Neural progenitor cell (in vitro differentiated cells): ENCODE data around the gene BHLHE40. TPM values are rescaled to one million over a fixed set of nuclear protein-coding genes. Genes with fewer than 3 reads are reported as not detected.

Experiments
- DNase-seq: peaks from one replicate; pipeline ENCODE4 v3.0.0-alpha.2; 2016; ENCODE audit warnings: low spot score
- H2AFZ ChIP-seq: fragments of 200-600 bp; sonication (generic); replicated peaks from 2 replicates; pipeline ENCODE4 v1.6.1; 2016; ENCODE audit warnings: antibody characterized with exemption
- H3F3A ChIP-seq: fragments of 200-600 bp; sonication (generic); 2 replicates; pipeline ENCODE4 v1.6.1; 2016; ENCODE audit warnings: antibody characterized with exemption, low read depth
- H3K27ac ChIP-seq: fragments of 200-600 bp; sonication (generic); 2 replicates; pipeline ENCODE4 v1.5.1; 2016; ENCODE audit warnings: mild to moderate bottlenecking
- H3K27me3 ChIP-seq: fragments of 200-600 bp; sonication (generic); 2 replicates; pipeline ENCODE4 v1.6.1; 2016; ENCODE audit warnings: mild to moderate bottlenecking, moderate library complexity
- H3K36me3 ChIP-seq: fragments of 200-600 bp; sonication (generic); 2 replicates; pipeline ENCODE4 v1.5.1; 2016
- H3K4me1 ChIP-seq: fragments of 200-600 bp; sonication (generic); 2 replicates; pipeline ENCODE4 v1.6.1; 2016; ENCODE audit warnings: mixed run types
- H3K4me2 ChIP-seq: fragments of 200-600 bp; sonication (generic); 2 replicates; pipeline ENCODE4 v1.6.1; 2016
- H3K4me3 ChIP-seq: fragments of 200-600 bp; sonication (generic); 2 replicates; pipeline ENCODE4 v1.5.1; 2016
- H3K79me2 ChIP-seq: fragments of 200-600 bp; sonication (generic); 2 replicates; pipeline ENCODE4 v1.6.1; 2016; ENCODE audit warnings: low read depth
- H3K9ac ChIP-seq: fragments of 200-600 bp; sonication (generic); 2 replicates; pipeline ENCODE4 v1.6.1; 2016
- H3K9me3 ChIP-seq: fragments of 200-600 bp; sonication (generic); 2 replicates; pipeline ENCODE4 v1.5.1; 2016; ENCODE audit warnings: low read depth
- H4K20me1 ChIP-seq: fragments of 200-600 bp; sonication (generic); 2 replicates; pipeline ENCODE4 v1.6.1; 2016; ENCODE audit warnings: low read depth
- H3K27ac Mint-ChIP-seq: 3 replicates; pipeline ENCODE4 v1.8.0; 2021; ENCODE audit warnings: mixed read lengths
- H3K27me3 Mint-ChIP-seq: 2 replicates; pipeline ENCODE4 v1.8.0; 2022; ENCODE audit warnings: low read depth, mild to moderate bottlenecking, inconsistent platforms, moderate library complexity, mixed read lengths; ENCODE audit not compliant: insufficient read depth
- H3K36me3 Mint-ChIP-seq: 3 replicates; pipeline ENCODE4 v1.8.0; 2021; ENCODE audit warnings: mixed read lengths
- H3K4me1 Mint-ChIP-seq: 3 replicates; pipeline ENCODE4 v1.8.0; 2021; ENCODE audit warnings: mixed read lengths
- H3K4me3 Mint-ChIP-seq: 3 replicates; pipeline ENCODE4 v1.8.0; 2021; ENCODE audit warnings: mild to moderate bottlenecking, moderate library complexity, mixed read lengths
- H3K9me3 Mint-ChIP-seq: 3 replicates; pipeline ENCODE4 v1.8.0; 2020; ENCODE audit warnings: mixed read lengths
- EZH2 ChIP-seq: fragments of 200-600 bp; sonication (generic); IDR thresholded peaks from 2 replicates; pipeline ENCODE4 v1.6.1; 2017; ENCODE audit warnings: antibody characterized with exemption, mild to moderate bottlenecking, moderate library complexity
- EZH2phosphoT487 ChIP-seq: fragments of 200-600 bp; sonication (generic); IDR thresholded peaks from 2 replicates; pipeline ENCODE4 v1.6.1; 2017; ENCODE audit warnings: antibody characterized with exemption
- total RNA-seq: library from RNA; depleted of rRNA; stranded (reverse); fragments of >200 nt; gene quantifications from 2 replicates; pipeline ENCODE4 v1.2.3, GENCODE V29; 2015; ENCODE audit warnings: low replicate concordance
- TF ChIP-seq, protein P1 (sequence below): fragments of 200-600 bp; sonication (generic); IDR thresholded peaks from 2 replicates; pipeline ENCODE4 v1.5.1; 2017; ENCODE audit warnings: antibody characterized with exemption, mild to moderate bottlenecking

Gene BHLHE40
- total RNA-seq, 1 donor from 2014 or later, result 0.34 TPM

DNA sequence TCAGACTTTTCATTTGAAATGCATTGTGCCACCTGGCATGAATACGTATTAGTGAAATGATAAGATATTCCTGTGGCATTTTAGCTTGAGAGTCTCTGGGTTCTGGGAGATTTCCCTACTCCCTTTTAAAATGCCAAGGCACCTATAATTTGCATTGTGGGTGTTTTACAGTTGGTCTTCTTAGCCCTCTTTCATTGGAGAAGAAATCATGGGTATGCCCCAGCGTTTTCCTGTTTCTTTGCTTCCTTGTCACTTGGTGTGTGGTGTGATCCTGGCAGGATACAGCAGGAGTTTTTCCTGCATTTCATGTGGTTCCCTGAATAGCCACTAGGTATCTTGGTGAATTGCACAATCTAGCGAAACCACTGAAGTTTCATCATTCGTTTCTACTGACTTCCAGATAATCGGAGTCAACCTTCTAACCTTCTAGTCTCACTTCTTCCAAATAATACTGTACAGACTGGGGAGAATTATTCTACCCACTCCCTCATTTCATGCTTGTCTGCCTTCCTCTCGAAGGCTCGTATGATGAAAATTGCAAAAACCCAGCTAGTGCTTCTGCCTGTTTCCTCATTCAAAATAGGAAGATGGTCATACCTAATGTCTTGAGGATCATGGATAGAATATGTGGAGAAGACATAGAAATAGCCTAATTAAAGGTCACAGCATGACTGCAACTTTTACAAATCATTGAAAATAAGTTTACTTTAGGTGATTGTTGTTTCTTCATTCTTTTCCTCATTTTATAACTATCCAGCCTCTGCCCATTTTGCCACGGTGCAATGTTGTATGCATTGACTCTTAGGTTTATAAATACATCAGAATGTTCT is 2.6 kb downstream of the BHLHE40 start:
- Mint-ChIP-seq H3K36me3 (peaks cover 11% of the 10 kb centered on the region), H3K4me3 (peak overlapping the region; percentile 66), H3K9me3 (no peaks in the 10 kb centered on the region), H3K4me1 (peaks cover 54% of the 10 kb centered on the region), H3K27ac (no peak overlapping the region), H3K27me3 (peaks cover 22% of the 10 kb centered on the region)
- TF ChIP-seq, protein P1, sequence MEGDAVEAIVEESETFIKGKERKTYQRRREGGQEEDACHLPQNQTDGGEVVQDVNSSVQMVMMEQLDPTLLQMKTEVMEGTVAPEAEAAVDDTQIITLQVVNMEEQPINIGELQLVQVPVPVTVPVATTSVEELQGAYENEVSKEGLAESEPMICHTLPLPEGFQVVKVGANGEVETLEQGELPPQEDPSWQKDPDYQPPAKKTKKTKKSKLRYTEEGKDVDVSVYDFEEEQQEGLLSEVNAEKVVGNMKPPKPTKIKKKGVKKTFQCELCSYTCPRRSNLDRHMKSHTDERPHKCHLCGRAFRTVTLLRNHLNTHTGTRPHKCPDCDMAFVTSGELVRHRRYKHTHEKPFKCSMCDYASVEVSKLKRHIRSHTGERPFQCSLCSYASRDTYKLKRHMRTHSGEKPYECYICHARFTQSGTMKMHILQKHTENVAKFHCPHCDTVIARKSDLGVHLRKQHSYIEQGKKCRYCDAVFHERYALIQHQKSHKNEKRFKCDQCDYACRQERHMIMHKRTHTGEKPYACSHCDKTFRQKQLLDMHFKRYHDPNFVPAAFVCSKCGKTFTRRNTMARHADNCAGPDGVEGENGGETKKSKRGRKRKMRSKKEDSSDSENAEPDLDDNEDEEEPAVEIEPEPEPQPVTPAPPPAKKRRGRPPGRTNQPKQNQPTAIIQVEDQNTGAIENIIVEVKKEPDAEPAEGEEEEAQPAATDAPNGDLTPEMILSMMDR, result peak; percentile 34
- TF ChIP-seq EZH2phosphoT487 (no peak), EZH2 (no peak)
- peaks cover 26% of the 10 kb centered on the region for H3F3A ChIP-seq
- H2AFZ ChIP-seq, result no peak overlapping the region
- H3K27me3 ChIP-seq, result peaks cover 100% of the 10 kb centered on the region
- no peak for DNase-seq
- peaks cover 12% of the 10 kb centered on the region for H3K4me1 ChIP-seq
- H4K20me1 ChIP-seq, result peaks cover 16% of the 10 kb centered on the region
- H3K27ac ChIP-seq, result no peak overlapping the region
- H3K9ac ChIP-seq, result no peak overlapping the region
- no peak overlapping the region for H3K4me3 ChIP-seq
- no peak overlapping the region for H3K4me2 ChIP-seq
- no peaks in the 10 kb centered on the region for H3K79me2 ChIP-seq
- no peaks in the 10 kb centered on the region for H3K36me3 ChIP-seq
- H3K9me3 ChIP-seq, result no peaks in the 10 kb centered on the region

DNA sequence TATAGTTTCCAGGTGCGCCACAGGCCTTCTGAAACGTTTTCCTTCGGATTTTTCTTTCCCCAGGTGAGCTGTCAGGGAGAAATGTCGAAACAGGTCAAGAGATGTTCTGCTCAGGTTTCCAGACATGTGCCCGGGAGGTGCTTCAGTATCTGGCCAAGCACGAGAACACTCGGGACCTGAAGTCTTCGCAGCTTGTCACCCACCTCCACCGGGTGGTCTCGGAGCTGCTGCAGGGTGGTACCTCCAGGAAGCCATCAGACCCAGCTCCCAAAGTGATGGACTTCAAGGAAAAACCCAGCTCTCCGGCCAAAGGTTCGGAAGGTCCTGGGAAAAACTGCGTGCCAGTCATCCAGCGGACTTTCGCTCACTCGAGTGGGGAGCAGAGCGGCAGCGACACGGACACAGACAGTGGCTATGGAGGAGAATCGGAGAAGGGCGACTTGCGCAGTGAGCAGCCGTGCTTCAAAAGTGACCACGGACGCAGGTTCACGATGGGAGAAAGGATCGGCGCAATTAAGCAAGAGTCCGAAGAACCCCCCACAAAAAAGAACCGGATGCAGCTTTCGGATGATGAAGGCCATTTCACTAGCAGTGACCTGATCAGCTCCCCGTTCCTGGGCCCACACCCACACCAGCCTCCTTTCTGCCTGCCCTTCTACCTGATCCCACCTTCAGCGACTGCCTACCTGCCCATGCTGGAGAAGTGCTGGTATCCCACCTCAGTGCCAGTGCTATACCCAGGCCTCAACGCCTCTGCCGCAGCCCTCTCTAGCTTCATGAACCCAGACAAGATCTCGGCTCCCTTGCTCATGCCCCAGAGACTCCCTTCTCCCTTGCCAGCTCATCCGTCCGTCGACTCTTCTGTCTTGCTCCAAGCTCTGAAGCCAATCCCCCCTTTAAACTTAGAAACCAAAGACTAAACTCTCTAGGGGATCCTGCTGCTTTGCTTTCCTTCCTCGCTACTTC is 3.8 kb downstream of the BHLHE40 start:
- no peaks in the 10 kb centered on the region for H3K36me3 ChIP-seq
- Mint-ChIP-seq H3K27me3 (peaks cover 13% of the 10 kb centered on the region), H3K27ac (no peak overlapping the region), H3K9me3 (no peaks in the 10 kb centered on the region), H3K4me1 (peaks cover 47% of the 10 kb centered on the region), H3K4me3 (peak overlapping the region; percentile 60), H3K36me3 (peaks cover 11% of the 10 kb centered on the region)
- TF ChIP-seq, protein P1, result no peak
- TF ChIP-seq EZH2phosphoT487 (no peak), EZH2 (no peak)
- H3K4me2 ChIP-seq, result no peak overlapping the region
- H3K79me2 ChIP-seq, result no peaks in the 10 kb centered on the region
- no peaks in the 10 kb centered on the region for H3K9me3 ChIP-seq
- H3F3A ChIP-seq, result peaks cover 27% of the 10 kb centered on the region
- H3K27ac ChIP-seq, result no peak overlapping the region
- H3K4me1 ChIP-seq, result peaks cover 6% of the 10 kb centered on the region
- H3K9ac ChIP-seq, result no peak overlapping the region
- peaks cover 98% of the 10 kb centered on the region for H3K27me3 ChIP-seq
- H3K4me3 ChIP-seq, result no peak overlapping the region
- DNase-seq, result no peak
- H4K20me1 ChIP-seq, result peaks cover 11% of the 10 kb centered on the region
- H2AFZ ChIP-seq, result no peak overlapping the region

GRCh38 chr3:4983739-4984510 is 4.7 kb downstream of the BHLHE40 start:
- H3K27me3 Mint-ChIP-seq, result peaks cover 13% of the 10 kb centered on the region
- H3K27me3 ChIP-seq, result peaks cover 89% of the 10 kb centered on the region

More at GRCh38 chr3:4983739-4984510, 4.7 kb downstream of the BHLHE40 start:
- peaks cover 26% of the 10 kb centered on the region for H3F3A ChIP-seq
- no peaks in the 10 kb centered on the region for H3K36me3 ChIP-seq
- H3K4me3 ChIP-seq, result no peak overlapping the region
- H3K27ac ChIP-seq, result no peak overlapping the region
- no peak overlapping the region for H3K9ac ChIP-seq
- H4K20me1 ChIP-seq, result peaks cover 10% of the 10 kb centered on the region
- H3K4me2 ChIP-seq, result no peak overlapping the region
- TF ChIP-seq EZH2phosphoT487 (no peak), EZH2 (no peak)
- TF ChIP-seq, protein P1, result no peak
- Mint-ChIP-seq H3K4me1 (peaks cover 47% of the 10 kb centered on the region), H3K4me3 (peak overlapping the region; percentile 60), H3K36me3 (peaks cover 11% of the 10 kb centered on the region), H3K9me3 (no peaks in the 10 kb centered on the region), H3K27ac (no peak overlapping the region)
- no peaks in the 10 kb centered on the region for H3K9me3 ChIP-seq
- H3K79me2 ChIP-seq, result no peaks in the 10 kb centered on the region
- peak; percentile 25 for DNase-seq
- peaks cover 5% of the 10 kb centered on the region for H3K4me1 ChIP-seq
- no peak overlapping the region for H2AFZ ChIP-seq
